OCI-LY7 (cell line): Measurements from ENCODE around the gene SCARF2. TPM values are rescaled to one million over a fixed set of nuclear protein-coding genes. Genes with fewer than 3 reads are reported as not detected.
"Not testable (repeated sequence)": the region's sequence is repeated elsewhere in the genome, so short reads cannot be mapped to it uniquely, and the experiment has no call there.

Experiments used
- BruUV-seq: library from RNA; stranded (reverse); fragments of 400-500 nt; replicated peaks from 2 replicates; lab custom pipeline; 2021; lab: Mats Ljungman, UMichigan
- CTCF ChIA-PET: fragments of 300-600 bp; sonication (Branson Sonifier 250); formaldehyde crosslinking; loops from one replicate; lab custom pipeline; 2022; ENCODE audit warnings: antibody characterized with exemption; ENCODE audit not compliant: unreplicated experiment; lab: Charles Lee
- POLR2A ChIA-PET: fragments of 300-600 bp; sonication (Branson Sonifier 250); formaldehyde crosslinking; loops from one replicate; lab custom pipeline; 2022; ENCODE audit warnings: antibody characterized with exemption; lab: Charles Lee
- DNase-seq: peaks from one replicate; pipeline ENCODE4 v3.0.0-alpha.2; 2015; ENCODE audit warnings: low spot score
- H2AFZ ChIP-seq: fragments of 200-600 bp; sonication (generic), shearing (Covaris generic); 2 replicates; pipeline ENCODE4 v1.6.1; 2014; ENCODE audit warnings: mild to moderate bottlenecking, antibody characterized with exemption, low read length, moderate library complexity
- H3K27ac ChIP-seq: fragments of 200-600 bp; sonication (generic); 2 replicates; pipeline ENCODE4 v1.5.1; 2014; ENCODE audit warnings: mixed run types, low read depth, mild to moderate bottlenecking, moderate library complexity, low read length, inconsistent platforms; ENCODE audit not compliant: poor library complexity, severe bottlenecking
- H3K36me3 ChIP-seq: fragments of 200-600 bp; sonication (generic); 2 replicates; pipeline ENCODE4 v1.6.1; 2014; ENCODE audit warnings: mild to moderate bottlenecking, antibody characterized with exemption, low read length, moderate library complexity, mixed read lengths; ENCODE audit not compliant: insufficient read depth
- H3K4me1 ChIP-seq: fragments of 200-600 bp; sonication (generic); 2 replicates; pipeline ENCODE4 v1.5.1; 2014; ENCODE audit warnings: mild to moderate bottlenecking, low read length; ENCODE audit not compliant: insufficient read depth, poor library complexity, severe bottlenecking
- H3K4me2 ChIP-seq: fragments of 200-600 bp; sonication (generic); 2 replicates; pipeline ENCODE4 v1.6.1; 2014; ENCODE audit warnings: mild to moderate bottlenecking, low read length
- H3K4me3 ChIP-seq: fragments of 200-600 bp; sonication (generic); 2 replicates; pipeline ENCODE4 v1.5.1; 2014; ENCODE audit warnings: mild to moderate bottlenecking, low read depth, low read length; ENCODE audit not compliant: poor library complexity, severe bottlenecking
- H3K79me2 ChIP-seq: fragments of 200-600 bp; sonication (generic); 2 replicates; pipeline ENCODE4 v1.6.1; 2016; ENCODE audit warnings: low read depth, mild to moderate bottlenecking, low read length, moderate library complexity, mixed read lengths; ENCODE audit not compliant: insufficient read depth
- H3K9me2 ChIP-seq: fragments of 200-600 bp; sonication (generic); 2 replicates; pipeline ENCODE4 v1.6.1; 2016; ENCODE audit warnings: mild to moderate bottlenecking, low read length, mixed read lengths; ENCODE audit not compliant: insufficient read depth
- H3K9me3 ChIP-seq: fragments of 200-600 bp; sonication (generic); 2 replicates; pipeline ENCODE4 v1.6.1; 2014; ENCODE audit warnings: mild to moderate bottlenecking, mixed run types, low read length, mixed read lengths
- H4K20me1 ChIP-seq: fragments of 200-600 bp; sonication (generic); 2 replicates; pipeline ENCODE4 v1.6.1; 2014; ENCODE audit warnings: mild to moderate bottlenecking, antibody characterized with exemption, low read length, moderate library complexity, mixed read lengths; ENCODE audit not compliant: insufficient read depth
- EZH2phosphoT487 ChIP-seq: fragments of 200-600 bp; sonication (generic); IDR thresholded peaks from 2 replicates; pipeline ENCODE4 v1.6.1; 2018; ENCODE audit warnings: low read depth, borderline replicate concordance, mild to moderate bottlenecking, mixed run types, antibody characterized with exemption, low read length, moderate library complexity, mixed read lengths
- intact Hi-C: fragments of 100-400 bp; cut with micrococcal nuclease; formaldehyde crosslinking; loops from one replicate; pipeline ENCODE4 v1.10.0; 2022; ENCODE audit not compliant: unreplicated experiment
- total RNA-seq, 2 experiments: library from RNA; depleted of rRNA in 1 of 2; stranded (reverse); fragments of >200 nt in 1 of 2; shearing (Covaris generic) in 1 of 2; gene quantifications; 2 replicates each; pipeline ENCODE4 v1.2.3, GENCODE V29; 2014 to 2022
- TF ChIP-seq, protein P1 (sequence below): fragments of 200-600 bp; sonication (generic); conservative IDR thresholded peaks from 2 replicates; pipeline ENCODE4 v1.5.1; 2014; ENCODE audit warnings: mild to moderate bottlenecking, antibody characterized with exemption, low read length, moderate library complexity, mixed read lengths

The SCARF2 gene
- total RNA-seq, 2 experiments from 2014 or later = 1.0 to 2.2 TPM

DNA sequence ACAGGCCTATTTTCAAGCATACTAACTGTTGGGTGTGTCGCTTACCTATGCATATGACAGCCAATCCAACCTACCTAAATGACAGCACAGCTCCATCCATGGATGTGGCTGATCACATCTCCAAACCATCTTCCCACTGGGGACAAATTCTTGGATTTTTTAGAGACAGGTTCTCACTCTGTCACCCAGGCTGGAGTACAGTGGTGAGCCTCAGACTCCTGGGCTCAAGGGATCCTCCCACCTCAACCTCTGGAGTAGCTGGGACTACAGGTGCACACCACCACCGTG, 18.0 kb downstream of the SCARF2 start:
- no TSS peak for BruUV-seq
- no peaks in the 10 kb centered on the region for H3K79me2 ChIP-seq
- H3K4me1 ChIP-seq = peaks cover 3% of the 10 kb centered on the region
- no peaks in the 10 kb centered on the region for H4K20me1 ChIP-seq
- intact Hi-C loops = loop anchor here (5.0 kb wide), 1 partner anchor 278 kb away; no protein-coding TSS in a partner anchor
- H3K4me2 ChIP-seq = no peak overlapping the region
- TF ChIP-seq, protein P1, sequence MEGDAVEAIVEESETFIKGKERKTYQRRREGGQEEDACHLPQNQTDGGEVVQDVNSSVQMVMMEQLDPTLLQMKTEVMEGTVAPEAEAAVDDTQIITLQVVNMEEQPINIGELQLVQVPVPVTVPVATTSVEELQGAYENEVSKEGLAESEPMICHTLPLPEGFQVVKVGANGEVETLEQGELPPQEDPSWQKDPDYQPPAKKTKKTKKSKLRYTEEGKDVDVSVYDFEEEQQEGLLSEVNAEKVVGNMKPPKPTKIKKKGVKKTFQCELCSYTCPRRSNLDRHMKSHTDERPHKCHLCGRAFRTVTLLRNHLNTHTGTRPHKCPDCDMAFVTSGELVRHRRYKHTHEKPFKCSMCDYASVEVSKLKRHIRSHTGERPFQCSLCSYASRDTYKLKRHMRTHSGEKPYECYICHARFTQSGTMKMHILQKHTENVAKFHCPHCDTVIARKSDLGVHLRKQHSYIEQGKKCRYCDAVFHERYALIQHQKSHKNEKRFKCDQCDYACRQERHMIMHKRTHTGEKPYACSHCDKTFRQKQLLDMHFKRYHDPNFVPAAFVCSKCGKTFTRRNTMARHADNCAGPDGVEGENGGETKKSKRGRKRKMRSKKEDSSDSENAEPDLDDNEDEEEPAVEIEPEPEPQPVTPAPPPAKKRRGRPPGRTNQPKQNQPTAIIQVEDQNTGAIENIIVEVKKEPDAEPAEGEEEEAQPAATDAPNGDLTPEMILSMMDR = no peak
- TF ChIP-seq EZH2phosphoT487 = no peak
- ChIA-PET POLR2A (no interaction called here), CTCF (no interaction called here)
- no peak overlapping the region for H3K27ac ChIP-seq
- no peak overlapping the region for H3K4me3 ChIP-seq
- no peaks in the 10 kb centered on the region for H3K9me2 ChIP-seq
- DNase-seq = no peak
- no peak overlapping the region for H2AFZ ChIP-seq
- H3K36me3 ChIP-seq = no peaks in the 10 kb centered on the region
- H3K9me3 ChIP-seq = no peaks in the 10 kb centered on the region

DNA sequence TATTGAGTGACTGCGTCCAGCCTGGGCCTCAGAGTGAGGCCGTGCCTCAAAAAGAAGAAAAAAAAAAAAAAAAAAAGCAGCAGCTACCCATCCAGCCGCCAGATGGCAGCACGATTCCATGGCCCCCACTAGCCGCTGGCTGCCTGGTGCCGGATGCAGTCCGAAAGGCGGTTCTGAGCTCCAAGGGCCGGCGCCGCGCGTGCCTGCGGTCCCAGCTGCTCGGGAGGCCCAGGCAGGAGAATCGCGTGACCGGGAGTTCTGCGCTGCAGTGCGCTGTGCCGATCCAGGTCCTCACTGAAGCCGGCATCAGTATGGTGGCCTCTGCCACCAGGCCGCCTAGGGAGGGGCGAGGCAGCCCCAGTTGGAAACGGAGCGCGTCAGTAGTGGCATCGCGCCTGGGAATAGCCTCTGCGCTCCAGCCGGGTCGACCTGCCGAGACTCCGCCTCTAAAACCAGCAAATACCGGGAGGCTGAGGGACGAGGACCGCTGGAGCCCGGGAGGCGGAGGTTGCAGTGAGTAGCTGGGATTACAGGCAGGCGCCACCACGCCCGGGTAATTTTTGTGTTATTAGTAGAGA, 19.3 kb downstream of the SCARF2 start:
- no peak for TF ChIP-seq EZH2phosphoT487
- TF ChIP-seq, protein P1 = peak; percentile 84
- Histone ChIP-seq H3K9me2 (no peaks in the 10 kb centered on the region), H2AFZ (peak overlapping the region; percentile 62; the same call in 1 of the 2 replicates), H3K79me2 (no peaks in the 10 kb centered on the region), H3K27ac (no peak overlapping the region), H3K4me2 (peak overlapping the region; percentile 81), H3K9me3 (no peaks in the 10 kb centered on the region), H3K36me3 (no peaks in the 10 kb centered on the region), H4K20me1 (no peaks in the 10 kb centered on the region), H3K4me1 (peaks cover 3% of the 10 kb centered on the region), H3K4me3 (peak overlapping the region; percentile 28)
- intact Hi-C loops = loop anchor here (1.0 to 5.0 kb wide), 4 partner anchors 38 to 279 kb away; no protein-coding TSS in a partner anchor
- ChIA-PET POLR2A (interaction anchor here (1.6 kb wide), 1 partner anchor 38 kb away, joined by 3 read pairs; no protein-coding TSS in a partner anchor), CTCF (interaction anchor here (0.6 to 1.2 kb wide), 3 partner anchors 12 to 38 kb away, joined by 4 to 6 read pairs (median 4); no protein-coding TSS in a partner anchor)
- DNase-seq = peak; percentile 71
- BruUV-seq = no TSS peak

DNA sequence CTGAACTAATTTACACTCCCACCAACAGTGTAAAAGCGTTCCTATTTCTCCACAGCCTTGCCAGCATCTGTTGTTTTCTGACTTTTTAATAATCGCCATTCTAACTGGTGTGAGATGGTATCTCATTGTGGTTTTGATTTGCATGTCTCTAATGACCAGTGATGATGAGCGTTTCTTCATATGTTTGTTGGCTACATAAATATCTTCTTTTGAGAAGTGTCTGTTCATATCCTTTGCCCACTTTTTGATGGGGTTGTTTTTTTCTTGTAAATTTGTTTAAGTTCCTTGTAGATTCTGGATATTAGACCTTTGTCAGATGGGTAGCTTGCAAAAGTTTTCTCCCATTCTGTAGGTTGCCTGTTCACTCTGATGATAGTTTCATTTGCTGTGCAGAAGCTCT, 21.9 kb downstream of the SCARF2 start:
- H3K9me2 ChIP-seq, H3K4me3 ChIP-seq, H3K9me3 ChIP-seq, H3K4me2 ChIP-seq, H4K20me1 ChIP-seq, H3K79me2 ChIP-seq, DNase-seq, CTCF ChIA-PET, H2AFZ ChIP-seq, H3K36me3 ChIP-seq, BruUV-seq, H3K27ac ChIP-seq, H3K4me1 ChIP-seq, POLR2A ChIA-PET: not testable (repeated sequence)
- intact Hi-C loops = loop anchor here (5.0 kb wide), 1 partner anchor 282 kb away; no protein-coding TSS in a partner anchor

DNA sequence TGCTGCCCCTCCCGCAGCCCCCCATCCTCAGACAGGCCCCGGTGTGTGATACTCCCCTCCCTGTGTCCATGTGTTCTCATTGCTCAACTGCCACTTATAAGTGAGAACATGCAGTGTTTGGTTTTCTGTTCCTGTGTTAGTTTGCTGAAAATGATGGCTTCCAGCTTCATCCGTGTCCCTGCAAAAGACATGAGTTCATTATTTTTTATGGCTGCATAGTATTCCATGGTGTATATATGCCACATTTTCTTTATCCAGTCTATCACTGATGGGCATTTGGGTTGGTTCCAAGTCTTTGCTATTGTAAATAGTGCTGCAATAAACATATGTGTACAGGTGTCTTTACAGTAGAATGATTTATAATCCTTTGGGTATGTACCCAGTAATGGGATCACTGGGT, 22.4 kb downstream of the SCARF2 start:
- H3K4me1 ChIP-seq, H3K79me2 ChIP-seq, BruUV-seq, H3K4me2 ChIP-seq, CTCF ChIA-PET, H3K9me2 ChIP-seq, H3K4me3 ChIP-seq, H3K9me3 ChIP-seq, H2AFZ ChIP-seq, H3K36me3 ChIP-seq, H4K20me1 ChIP-seq, DNase-seq, H3K27ac ChIP-seq, POLR2A ChIA-PET: not testable (repeated sequence)
- intact Hi-C loops = loop anchor here (5.0 kb wide), 1 partner anchor 282 kb away; no protein-coding TSS in a partner anchor
